BJ (cell line): ENCODE results near the gene SERPINH1. TPM values are rescaled to one million over a fixed set of nuclear protein-coding genes. Genes with fewer than 3 reads are reported as not detected.

ENCODE experiments used
- CTCF ChIA-PET: fragments of 350-600 bp; formaldehyde crosslinking; extraction: SDS; loops from one replicate; lab custom pipeline; 2021; ENCODE audit warnings: antibody characterized with exemption, inconsistent platforms; lab: Yijun Ruan, JAX
- POLR2A ChIA-PET: fragments of 300-600 bp; sonication (Branson Sonifier 250); formaldehyde crosslinking; extraction: SDS; loops from one replicate; lab custom pipeline; 2021; ENCODE audit warnings: antibody characterized with exemption; lab: Charles Lee
- DNase-seq: peaks from one replicate; pipeline ENCODE4 v3.0.0-alpha.2; 2011; ENCODE audit warnings: low read depth
- H3K27me3 ChIP-seq: 2 replicates; pipeline ENCODE4 v1.6.0; 2011; ENCODE audit warnings: low read length; ENCODE audit not compliant: control insufficient read depth, insufficient read depth
- H3K36me3 ChIP-seq: 2 replicates; pipeline ENCODE4 v1.5.1; 2011; ENCODE audit warnings: low read length; ENCODE audit not compliant: control insufficient read depth, insufficient read depth
- H3K4me3 ChIP-seq: 2 replicates; pipeline ENCODE4 v1.5.1; 2011; ENCODE audit warnings: low read depth, mild to moderate bottlenecking, control low read depth, low read length
- CTCF ChIP-seq: IDR thresholded peaks from 2 replicates; pipeline ENCODE4 v1.5.1; 2011; ENCODE audit warnings: low read depth, mild to moderate bottlenecking, control low read depth, inconsistent platforms, low read length, moderate library complexity; ENCODE audit not compliant: insufficient read depth
- polyA plus RNA-seq: library from polyadenylated mRNA; depleted of rRNA; stranded (reverse); fragments of >200 nt; gene quantifications from 2 replicates; pipeline ENCODE4 v1.2.3, GENCODE V29; 2011

The SERPINH1 gene
- polyA plus RNA-seq, 1 experiment = 1,604 TPM

- Histone ChIP-seq H3K36me3 (peaks cover 58% of the 10 kb centered on the region), H3K4me3 (no peak overlapping the region), H3K27me3 (no peaks in the 10 kb centered on the region)
- no peak for DNase-seq
- CTCF ChIA-PET = interaction anchor here (0.9 to 7.0 kb wide), 4 partner anchors 9 to 51 kb away, joined by 3 to 74 read pairs (median 37); partner anchors contain the start of gene SERPINH1
- POLR2A ChIA-PET = no interaction called here
- no peak for TF ChIP-seq CTCF
Measured at GRCh38 chr11:75572744-75573143, 10.7 kb downstream of the SERPINH1 start.

- Histone ChIP-seq H3K27me3 (no peaks in the 10 kb centered on the region), H3K36me3 (peaks cover 40% of the 10 kb centered on the region), H3K4me3 (no peak overlapping the region)
- DNase-seq = no peak
- POLR2A ChIA-PET = interaction anchor here (1.4 kb wide), 1 partner anchor 10 kb away, joined by 5 read pairs; no protein-coding TSS in a partner anchor
- CTCF ChIA-PET = interaction anchor here (0.7 to 7.0 kb wide), 12 partner anchors 10 to 186 kb away, joined by 3 to 74 read pairs (median 6); partner anchors contain the start of genes GDPD5 and SERPINH1
- peak; percentile 48 for TF ChIP-seq CTCF
Measured at GRCh38 chr11:75574698-75575602, 12.9 kb downstream of the SERPINH1 start.

GRCh38 chr11:75576017-75576416 lies 14.0 kb downstream of the SERPINH1 start:
- ChIA-PET CTCF (interaction anchor here (0.8 to 7.0 kb wide), 13 partner anchors 9 to 95 kb away, joined by 3 to 74 read pairs (median 5); partner anchors contain the start of gene SERPINH1), POLR2A (interaction anchor here (0.7 kb wide), 1 partner anchor 139 kb away, joined by 18 read pairs; no protein-coding TSS in a partner anchor)
- no peak overlapping the region for H3K4me3 ChIP-seq
- DNase-seq = no peak
- peaks cover 30% of the 10 kb centered on the region for H3K36me3 ChIP-seq
- no peak for TF ChIP-seq CTCF
- H3K27me3 ChIP-seq = no peaks in the 10 kb centered on the region

GRCh38 chr11:75576499-75576918 lies 14.5 kb downstream of the SERPINH1 start:
- POLR2A ChIA-PET = interaction anchor here (0.7 kb wide), 2 partner anchors 16 to 138 kb away, joined by 7 to 18 read pairs; no protein-coding TSS in a partner anchor
- peaks cover 25% of the 10 kb centered on the region for H3K36me3 ChIP-seq
- TF ChIP-seq CTCF = no peak
- CTCF ChIA-PET = interaction anchor here (0.7 to 7.0 kb wide), 13 partner anchors 8 to 132 kb away, joined by 3 to 74 read pairs (median 4); partner anchors contain the start of gene SERPINH1
- no peak overlapping the region for H3K4me3 ChIP-seq
- DNase-seq = no peak
- no peaks in the 10 kb centered on the region for H3K27me3 ChIP-seq

- Histone ChIP-seq H3K27me3 (no peaks in the 10 kb centered on the region), H3K4me3 (no peak overlapping the region), H3K36me3 (peaks cover 18% of the 10 kb centered on the region)
- DNase-seq = no peak
- CTCF ChIA-PET = interaction anchor here (0.7 to 7.0 kb wide), 18 partner anchors 11 to 189 kb away, joined by 3 to 74 read pairs (median 4); partner anchors contain the start of gene SERPINH1
- peak; percentile 66 for TF ChIP-seq CTCF
- POLR2A ChIA-PET = interaction anchor here (0.7 kb wide), 2 partner anchors 17 kb away, joined by 3 to 7 read pairs; no protein-coding TSS in a partner anchor
Measured at GRCh38 chr11:75577207-75577606, 15.2 kb downstream of the SERPINH1 start.
